Inflammatory macrophage treated with lipopolysaccharide for 1 hour (primary cell): ENCODE results near the gene KSR1.
"Not testable (repeated sequence)": the region's sequence is repeated elsewhere in the genome, so short reads cannot be mapped to it uniquely, and the experiment has no call there.

Source experiments
- DNase-seq, 2 donors: peaks; one replicate each; pipeline ENCODE4 v3.0.0-alpha.2; 2020 to 2022

KSR1 gene

DNA sequence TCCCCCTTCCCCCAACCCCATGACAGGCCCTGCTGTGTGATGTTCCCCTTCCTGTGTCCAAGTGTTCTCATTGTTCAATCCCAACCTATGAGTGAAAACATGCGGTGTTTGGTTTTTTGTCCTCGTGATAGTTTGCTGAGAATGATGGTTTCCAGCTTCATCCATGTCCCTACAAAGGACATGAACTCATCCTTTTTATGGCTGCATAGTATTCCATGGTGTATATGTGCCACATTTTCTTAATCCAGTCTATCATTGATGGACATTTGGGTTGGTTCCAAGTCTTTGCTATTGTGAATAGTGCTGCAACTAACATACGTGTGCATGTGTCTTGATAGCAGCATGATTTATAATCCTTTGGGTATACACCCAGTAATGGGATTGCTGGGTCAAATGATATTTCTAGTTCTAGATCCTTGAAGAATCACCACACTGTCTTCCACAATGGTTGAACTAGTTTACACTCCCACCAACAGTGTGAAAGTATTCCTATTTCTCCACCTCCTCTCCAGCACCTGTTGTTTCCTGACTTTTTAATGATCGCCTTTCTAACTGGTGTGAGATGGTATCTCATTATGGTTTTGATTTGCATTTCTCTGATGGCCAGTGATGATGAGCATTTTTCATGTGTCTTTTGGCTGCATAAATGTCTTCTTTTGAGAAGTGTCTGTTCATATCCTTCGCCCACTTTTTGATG lies 28.9 kb upstream of the KSR1 start:
- DNase-seq, result not testable (repeated sequence)

DNA sequence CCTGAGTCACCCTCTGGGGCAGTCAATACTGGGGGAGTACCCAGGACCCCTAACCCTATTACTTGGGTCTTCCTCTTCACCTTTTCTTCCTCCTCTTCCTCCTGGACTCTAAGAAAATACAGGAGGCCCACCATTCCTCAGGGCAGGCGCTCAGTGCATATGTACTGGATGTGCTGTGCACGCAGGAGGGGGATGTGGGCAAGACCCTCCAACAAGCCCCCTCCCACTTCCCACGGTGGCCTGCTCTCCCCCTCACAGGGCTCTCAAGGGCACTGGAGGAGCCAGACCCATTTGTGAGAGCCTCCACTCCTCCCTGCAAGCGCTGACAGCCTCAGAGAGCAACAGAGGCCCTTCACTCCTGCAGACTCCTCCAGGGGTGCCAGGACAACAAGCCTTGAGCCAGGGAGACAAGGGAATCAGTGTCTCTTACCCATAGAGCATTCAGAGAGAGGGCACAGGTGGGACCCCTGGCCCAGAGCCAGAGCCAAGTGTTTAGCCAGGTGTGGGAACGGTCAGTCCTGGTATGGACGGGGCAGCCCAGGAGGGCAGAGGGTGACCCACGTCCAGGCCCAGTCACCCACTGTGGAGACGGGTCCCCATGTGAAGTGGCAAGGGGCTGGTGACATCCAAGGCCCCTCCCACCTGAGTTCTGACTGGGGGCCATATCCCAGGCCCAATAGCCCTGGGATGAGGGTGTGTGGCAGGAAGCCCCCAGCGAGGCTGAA lies 27.3 kb upstream of the KSR1 start:
- no peak for DNase-seq

DNA sequence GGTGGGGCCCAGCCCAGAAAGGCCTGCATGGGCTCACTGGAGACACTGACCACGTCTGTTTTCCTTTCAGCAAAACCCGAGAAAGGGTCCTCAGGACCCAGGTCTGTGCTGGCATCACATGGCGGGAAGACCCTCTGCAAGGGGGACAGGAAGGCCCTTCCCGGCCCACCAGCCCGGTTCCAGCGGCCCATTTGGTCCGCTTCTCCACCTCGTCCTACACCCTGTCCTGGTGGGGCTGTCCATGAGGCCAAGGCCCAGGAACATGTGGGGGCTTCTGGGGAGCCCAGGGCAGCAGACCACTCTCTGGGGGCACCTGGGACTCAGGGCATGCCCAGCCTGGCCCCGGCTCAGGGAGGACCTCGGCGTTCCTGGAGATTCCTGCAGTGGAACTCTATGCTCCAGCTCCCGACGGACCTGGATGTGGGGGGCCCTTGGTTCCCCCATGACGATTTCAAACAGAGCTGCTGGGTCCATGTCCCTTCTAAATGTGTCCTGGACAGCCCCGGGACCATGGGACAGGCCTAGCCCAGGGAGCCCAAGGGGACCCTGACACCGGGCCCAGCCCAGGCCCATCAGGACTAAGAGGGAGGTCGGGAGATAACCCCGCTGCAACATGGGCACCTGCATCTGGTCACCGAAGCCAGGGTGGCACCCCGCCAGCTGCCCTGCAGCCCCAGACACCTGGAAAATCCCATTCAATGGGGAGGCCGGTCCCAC lies 26.4 kb upstream of the KSR1 start:
- no peak for DNase-seq

DNA sequence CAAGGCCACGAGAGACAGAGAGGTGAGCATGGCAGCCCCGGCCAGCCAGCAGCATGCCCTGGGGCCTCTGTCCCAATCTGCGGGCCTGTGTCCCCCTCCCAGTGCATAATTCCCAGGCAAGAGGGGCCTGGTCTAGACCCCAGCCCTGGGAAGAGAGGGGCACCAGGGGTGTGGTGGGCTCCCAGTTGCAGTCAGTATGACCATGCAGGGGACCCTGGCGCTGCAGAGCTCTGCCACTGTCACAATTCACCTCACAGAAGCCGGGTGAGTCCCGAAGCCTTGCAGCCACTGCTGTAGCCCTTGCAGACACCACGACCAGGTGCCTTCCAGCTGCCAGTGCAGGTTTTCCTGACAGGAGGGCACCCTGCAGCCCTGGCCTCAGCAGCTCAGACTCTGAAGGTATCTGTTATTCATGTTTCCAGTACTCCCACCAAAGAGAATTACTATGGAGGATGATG lies 25.8 kb upstream of the KSR1 start:
- DNase-seq, result no peak

DNA sequence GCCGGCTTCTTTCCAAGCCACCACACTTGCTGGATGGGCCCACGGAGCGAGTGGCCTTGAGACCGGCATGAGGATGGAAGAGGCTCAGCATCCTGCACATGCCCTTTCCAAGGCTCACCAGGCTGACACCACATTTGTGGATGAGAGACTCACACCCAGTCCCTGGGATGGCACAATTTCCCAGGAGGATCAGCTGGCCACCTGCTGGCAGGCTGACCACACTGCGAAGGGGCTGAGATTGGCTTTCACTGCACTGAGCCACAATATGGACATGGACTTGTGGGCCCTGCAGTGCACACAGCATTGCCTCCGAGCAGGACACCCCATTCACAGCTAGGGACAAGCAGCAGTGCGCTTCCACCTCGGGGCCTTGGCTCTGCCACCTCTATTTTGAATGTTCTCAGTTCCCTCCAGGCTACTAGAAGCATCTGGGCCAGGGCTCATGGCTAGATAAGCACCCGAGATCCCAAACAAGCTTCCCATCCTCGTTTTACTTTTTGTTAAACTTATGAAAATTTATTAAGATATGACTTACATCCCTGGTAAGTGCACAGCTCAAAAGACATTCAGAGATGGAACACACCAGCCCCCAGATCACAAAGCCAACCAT lies 25.3 kb upstream of the KSR1 start:
- peak; percentile 35 to 72 for DNase-seq

DNA sequence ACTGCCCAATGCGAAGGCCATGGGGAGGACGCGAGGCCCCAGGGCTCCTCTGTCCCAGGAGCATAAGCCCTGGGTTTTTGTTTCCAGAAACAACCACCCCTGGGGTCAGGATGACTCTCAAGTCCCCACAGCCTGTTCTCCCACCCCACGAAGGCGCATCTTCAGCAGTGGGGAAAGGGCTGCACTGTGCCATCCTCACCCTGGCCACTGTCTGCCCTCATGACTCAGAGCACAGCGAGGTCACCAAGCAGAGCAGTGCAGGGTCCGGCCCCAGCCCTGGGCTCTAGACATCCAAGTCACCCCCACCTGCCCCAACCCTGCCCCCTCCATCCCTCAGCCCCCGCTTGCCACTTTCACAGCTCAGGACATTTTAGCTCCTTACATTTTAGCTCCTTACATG lies 22.7 kb upstream of the KSR1 start:
- DNase-seq, result no peak

DNA sequence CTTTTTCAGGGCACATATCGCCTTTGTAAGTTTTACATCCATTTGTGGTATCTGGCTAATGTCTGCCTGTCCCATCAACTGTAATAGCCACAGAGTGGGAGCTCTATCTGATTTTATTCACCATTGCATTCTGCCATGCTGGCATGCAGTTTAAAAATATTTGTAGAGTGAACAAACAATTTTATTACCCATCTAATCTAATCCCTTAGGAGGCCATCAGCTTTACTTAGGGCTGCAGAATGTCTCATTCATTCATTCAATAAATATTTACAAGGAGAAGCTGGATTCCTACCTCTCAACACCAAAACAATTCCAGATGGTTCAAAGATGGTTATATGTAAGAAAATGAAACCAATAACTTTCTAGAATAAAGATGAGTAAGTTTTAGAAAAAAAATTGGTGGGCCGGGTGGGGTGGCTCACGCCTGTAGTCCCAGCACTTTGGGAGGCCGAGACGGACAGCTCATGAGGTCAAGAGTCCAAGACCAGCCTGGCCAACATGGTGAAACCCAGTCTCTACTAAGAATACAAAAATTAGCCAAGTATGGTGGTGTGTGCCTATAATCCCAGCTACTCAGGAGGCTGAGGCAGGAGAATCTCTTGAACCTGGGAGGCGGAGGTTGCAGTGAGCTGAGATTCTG lies 20.7 kb upstream of the KSR1 start:
- not testable (repeated sequence) for DNase-seq

DNA sequence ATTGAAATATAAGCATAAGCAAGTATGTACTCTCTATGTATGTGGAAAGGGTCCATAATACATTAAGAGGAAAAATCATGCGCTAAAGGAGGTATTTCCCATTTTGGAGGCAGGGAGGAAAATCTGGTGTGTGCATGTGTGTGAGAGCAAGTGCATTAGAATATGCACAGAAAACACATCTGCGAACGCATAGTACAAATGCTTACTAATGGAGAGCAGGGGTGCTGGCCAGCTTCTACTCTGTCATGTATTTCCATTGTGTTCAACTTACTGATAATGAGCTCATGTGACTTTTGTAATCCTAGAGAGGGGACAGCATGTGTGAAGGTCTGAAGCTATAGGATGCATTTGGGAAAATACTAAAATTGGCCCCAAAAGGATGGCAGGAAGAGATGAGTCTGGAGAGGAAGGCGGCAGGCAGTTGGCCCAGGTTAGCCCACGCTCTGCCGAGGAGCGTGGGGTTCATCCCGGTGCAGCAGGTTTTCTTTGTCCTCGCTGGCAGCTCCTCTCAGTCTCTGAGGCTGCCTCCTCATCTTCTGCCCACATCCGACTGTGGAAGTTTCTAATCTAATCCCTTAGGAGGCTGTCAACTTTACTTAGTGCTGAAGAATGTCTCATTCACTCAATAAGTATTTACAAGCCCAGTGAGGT lies 17.8 kb upstream of the KSR1 start:
- no peak for DNase-seq

DNA sequence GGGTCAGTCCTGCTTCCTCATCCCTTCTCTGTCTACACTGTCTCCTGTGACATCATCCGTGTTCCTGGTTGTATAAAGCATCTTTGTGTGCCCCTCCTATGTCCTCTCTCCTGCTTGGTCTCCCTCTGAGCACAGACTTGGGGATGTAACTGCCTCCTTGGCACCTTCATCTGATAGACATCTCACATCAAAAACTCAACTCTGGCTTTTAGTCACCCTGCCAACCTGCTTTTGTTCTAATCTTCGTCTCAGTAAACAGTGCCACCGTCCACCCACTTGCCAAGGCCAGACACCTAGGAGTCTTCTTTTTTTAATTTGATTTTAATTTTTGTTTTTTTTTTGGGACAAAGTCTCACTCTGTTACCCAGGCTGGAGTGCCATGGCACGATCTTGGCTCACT lies 16.9 kb upstream of the KSR1 start:
- no peak for DNase-seq

DNA sequence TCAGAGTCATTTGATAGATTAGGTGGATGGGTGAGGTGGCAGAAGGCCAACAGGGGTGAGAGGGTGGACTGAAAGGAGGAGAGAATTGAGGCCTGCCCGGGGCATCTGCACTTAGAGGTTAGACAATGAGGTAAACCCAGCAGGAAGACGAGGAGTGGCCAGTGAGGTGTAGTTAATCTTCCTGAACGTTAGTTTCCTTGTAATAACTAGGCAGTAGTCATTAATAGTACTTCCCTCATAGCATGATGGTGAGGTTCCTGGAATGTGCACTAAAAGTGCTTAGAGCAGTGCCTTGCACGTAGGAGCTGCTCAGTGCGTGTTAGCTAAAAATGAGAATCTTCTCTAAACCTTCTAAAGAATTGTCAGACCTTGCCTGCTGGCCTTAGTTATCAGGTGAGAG lies 13.5 kb upstream of the KSR1 start:
- no peak for DNase-seq

DNA sequence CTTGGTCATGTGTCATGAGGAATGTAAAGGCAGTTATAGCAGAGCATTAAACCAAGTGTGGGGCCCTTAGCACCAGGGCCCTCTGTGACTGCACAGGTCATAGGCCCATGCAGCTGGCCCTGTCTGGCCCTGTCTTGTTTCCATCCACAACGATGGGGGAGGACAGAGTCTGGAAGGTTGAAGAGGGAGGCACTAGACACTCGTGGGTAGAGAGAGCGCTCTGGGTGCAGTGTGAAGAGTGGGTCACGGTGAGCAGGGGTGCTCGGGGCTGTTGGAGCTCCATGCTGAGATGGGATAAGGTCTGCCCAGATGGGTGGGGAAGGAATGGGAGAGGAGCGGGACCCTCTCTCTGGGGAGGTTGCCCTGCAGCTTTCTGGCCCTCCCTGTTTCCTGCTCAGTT lies 12.8 kb upstream of the KSR1 start:
- no peak for DNase-seq

DNA sequence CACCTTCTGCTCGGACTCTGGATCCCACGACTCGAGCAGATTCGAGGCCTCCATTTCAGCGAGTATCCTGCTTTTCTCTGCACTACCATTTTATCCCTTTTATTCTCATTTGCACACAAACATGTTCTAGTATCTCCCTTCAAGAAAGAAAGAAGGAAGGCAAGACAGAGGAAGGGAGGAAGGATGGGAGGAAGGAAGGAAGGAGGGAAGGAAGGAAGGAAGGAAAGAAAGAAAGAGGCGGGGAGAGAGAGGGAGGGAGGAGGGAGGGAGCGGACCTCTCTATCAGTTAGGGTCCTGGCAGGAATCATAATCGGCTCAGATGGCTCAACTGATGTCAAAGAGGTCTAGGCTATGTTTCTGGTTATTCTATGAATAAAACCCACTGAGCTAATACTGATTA lies 10.3 kb upstream of the KSR1 start:
- no peak for DNase-seq

DNA sequence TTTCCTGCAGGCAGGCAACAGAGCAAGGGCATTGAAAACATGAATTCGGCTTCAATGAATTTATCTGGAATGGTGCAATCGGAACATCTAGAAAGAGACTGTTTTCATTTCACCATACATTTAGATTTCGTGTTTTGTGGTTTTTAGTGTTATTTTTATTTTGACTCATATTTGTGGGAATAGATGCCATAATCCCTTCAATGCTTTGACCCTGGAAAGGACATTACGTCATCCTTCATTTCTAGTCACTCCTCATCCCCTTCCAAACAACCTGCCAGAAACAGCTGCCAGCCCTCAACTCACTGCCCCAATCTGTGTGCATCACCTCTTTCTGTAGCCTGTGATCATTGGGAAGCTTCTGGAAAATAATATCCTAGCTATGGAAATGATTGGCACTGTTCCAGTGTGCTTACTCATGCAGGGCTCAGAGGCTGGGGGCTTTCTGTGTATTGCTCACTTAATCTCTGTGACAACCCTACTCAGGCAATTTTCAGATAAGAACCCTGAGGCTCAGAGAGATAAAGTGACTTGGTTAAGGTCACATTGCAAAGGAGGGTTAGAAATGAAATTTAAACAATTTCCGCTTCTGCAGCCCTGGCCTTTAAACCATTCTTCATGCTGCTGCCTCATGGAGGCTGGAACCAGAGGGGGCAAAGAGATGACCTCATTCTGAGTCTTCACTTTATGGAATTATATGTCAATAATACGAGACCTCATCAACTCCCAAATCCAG lies 9.5 kb upstream of the KSR1 start:
- DNase-seq, result no peak

DNA sequence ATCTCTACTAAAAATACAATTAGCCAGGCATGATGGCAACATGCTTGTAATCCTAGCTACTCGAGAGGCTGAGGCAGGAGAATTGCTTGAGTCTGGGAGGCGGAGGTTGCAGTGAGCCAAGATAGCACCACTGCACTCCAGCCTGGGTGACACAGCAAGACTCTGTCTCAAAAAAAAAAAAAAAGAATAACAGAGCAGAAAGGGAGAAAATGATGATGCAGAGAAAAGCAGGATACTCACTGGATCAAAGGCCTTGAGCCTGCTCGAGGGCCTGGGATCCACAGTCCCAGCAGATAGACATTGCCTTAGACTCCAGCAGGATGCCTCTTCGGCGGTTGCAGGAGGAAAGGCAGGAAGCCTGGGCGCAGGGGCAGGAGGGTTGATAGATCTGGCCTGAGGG lies 7.7 kb upstream of the KSR1 start:
- not testable (repeated sequence) for DNase-seq

DNA sequence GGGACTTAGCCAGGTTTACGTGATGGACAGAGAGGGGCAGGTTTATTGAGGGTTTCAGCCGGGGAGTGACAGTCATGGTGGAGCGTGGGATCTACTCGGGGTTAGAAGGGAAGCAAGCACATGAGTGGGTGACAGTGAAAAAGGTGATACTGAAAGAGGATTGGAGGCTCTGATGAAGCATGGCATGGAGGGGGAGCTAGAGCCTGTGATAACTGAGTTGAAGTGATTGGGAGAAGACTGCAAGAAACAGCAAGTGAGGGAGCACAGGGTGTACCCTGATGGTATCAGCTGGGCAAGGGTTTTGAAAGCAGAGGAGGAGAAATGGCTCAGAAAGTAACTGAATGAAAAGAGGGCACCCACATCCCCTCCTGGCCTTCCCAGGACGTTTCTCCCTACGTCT lies 6.7 kb upstream of the KSR1 start:
- DNase-seq, result no peak

DNA sequence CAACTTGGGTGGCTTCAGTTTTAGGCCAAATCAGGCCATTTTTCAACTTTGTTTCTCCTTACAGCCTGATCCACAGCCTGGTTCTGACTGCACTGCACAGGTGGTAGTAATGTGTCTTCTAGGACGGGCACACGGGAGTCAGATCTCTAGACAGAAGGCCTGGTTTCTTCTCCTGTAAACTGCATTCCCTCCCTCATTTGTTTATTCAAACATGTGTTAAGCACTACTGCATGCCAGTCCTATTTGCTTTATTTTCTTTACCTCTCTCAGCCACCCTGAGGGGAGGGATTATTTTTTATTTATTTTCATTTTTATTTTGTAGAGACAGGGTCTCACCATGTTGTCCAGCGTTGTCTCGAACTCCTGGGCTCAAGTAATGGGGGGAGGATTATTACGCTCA lies 6.3 kb upstream of the KSR1 start:
- no peak for DNase-seq

DNA sequence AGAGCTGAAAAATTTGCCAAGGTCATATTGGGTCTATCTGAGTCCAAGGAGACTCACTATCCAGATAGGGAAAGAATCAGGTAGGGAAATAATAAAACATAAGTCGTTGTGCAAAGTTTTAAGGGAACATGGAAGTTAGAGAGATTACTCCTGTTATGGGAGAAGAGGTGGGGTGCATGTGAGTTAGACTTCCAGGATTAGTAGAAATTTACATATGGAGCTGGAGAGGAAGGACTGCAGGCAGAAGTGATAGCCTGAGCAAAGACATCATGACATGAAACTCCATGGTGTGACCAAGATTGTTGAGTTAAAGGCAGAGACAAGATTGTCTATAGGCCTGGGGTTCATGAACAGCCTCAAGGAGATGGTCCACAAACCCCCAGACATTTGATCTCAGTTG lies 5.8 kb upstream of the KSR1 start:
- DNase-seq, result no peak

DNA sequence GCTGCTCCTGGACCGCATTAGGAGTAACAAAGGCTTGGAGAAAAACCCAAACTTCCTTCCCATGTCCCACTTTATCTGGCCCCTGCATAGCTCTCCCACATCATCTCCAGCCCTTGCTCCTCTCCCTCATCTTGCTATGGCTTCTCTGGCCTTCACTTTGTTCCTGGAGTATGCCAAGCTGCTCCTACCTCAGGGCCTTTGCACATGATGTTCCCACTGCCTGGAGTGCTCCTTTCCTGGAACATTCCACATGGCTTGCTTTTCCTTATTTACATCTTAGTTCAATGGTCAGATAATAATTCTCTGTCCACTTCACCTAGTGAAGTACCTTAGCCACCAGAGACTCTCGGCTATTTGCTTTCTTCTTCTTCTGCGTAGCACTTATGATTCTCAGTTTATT lies 4.3 kb upstream of the KSR1 start:
- no peak for DNase-seq

DNA sequence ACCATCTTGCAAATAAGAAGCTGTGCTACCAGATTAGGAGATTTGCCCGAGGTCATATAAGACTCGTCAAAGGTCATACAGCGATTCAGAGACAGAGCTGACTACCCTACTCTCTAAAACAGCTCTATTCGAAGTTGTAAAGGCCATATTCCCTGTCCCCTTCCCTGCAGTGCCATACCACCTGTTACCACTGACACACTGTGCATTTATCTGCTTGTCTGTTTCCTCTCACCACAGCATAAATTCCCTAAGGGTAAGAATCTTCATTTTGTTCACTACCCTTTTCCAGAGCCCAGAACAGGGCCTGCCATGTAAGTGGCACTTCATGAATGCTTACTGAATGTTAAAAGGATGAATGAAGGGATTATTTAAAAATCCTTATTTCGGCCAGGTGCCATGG lies 3.4 kb upstream of the KSR1 start:
- no peak for DNase-seq

DNA sequence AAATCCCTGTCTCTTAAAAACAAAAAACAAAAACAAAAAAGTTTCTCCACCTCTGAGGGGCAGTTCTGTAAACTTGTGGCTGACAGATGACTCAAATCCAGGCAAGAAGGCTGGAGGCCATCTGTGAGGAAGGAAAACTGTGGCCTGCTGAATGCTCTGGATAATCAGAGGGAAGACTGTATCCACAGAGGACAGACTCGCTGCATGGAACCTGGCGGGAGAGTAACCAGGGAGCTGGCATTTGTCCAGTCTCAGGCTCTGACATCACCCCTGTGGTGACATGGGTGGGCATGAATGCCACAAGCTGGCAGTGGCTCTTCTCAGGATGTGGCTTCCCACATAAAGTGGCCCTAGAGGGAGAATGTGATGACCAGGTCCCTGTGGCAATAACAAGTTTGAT lies 2.8 kb upstream of the KSR1 start:
- no peak for DNase-seq

DNA sequence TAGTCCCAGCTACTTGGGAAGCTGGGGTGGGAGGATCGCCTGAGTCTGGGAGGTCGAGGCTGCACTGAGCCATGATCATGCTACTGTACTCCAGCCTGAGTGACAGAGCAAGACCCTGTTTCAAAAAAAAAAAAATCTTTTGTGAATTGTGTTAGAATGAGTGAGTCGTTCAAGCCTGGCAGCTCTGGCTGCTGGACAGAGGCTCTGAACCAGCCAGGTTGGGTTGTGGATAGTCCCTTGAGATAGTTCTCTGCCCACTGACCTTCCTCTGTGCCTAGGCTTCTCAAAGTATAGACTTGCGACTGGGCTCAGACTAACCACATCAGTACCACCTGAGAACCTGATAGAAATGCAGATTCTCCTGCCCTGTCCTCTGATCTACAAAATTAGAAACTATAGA lies 2.2 kb upstream of the KSR1 start:
- DNase-seq, result no peak
